K562 (cell line): ENCODE data around the gene SRBD1. TPM values are rescaled to one million over a fixed set of nuclear protein-coding genes. Genes with fewer than 3 reads are reported as not detected.

Experiments
- CREM ChIP-seq: IDR thresholded peaks from 2 replicates; pipeline ENCODE4 v1.6.1; 2014; ENCODE audit warnings: antibody characterized with exemption, low read depth
- GABPB2 ChIP-seq: fragments of 250-450 bp; sonication (Bioruptor Pico); conservative IDR thresholded peaks from 2 replicates; pipeline ENCODE4 v1.5.1; 2021; ENCODE audit warnings: mild to moderate bottlenecking
- NFATC3 ChIP-seq: fragments of 450-650 bp; IDR thresholded peaks from 2 replicates; pipeline ENCODE4 v1.6.1; 2017; ENCODE audit warnings: mild to moderate bottlenecking
- POU5F1 ChIP-seq: fragments of 150-350 bp; IDR thresholded peaks from 2 replicates; pipeline ENCODE4 v1.6.1; 2014; ENCODE audit warnings: borderline replicate concordance, low read length, low read depth, mild to moderate bottlenecking; ENCODE audit not compliant: partially characterized antibody
- RBM22 ChIP-seq: fragments of 200-400 bp; formaldehyde crosslinking; IDR thresholded peaks from 2 replicates; pipeline ENCODE4 v1.6.1; 2018; ENCODE audit warnings: low read length, low read depth; ENCODE audit not compliant: poor library complexity, severe bottlenecking
- RFX1 ChIP-seq: fragments of 450-650 bp; IDR thresholded peaks from 2 replicates; pipeline ENCODE4 v1.6.1; 2016; ENCODE audit warnings: mild to moderate bottlenecking, moderate library complexity
- SMARCB1 ChIP-seq: IDR thresholded peaks from 2 replicates; pipeline ENCODE4 v1.6.1; 2011; ENCODE audit warnings: improper control_type of control experiment, low read depth; ENCODE audit not compliant: insufficient read length
- ZEB2 ChIP-seq: fragments of 450-650 bp; IDR thresholded peaks from 2 replicates; pipeline ENCODE4 v1.6.1; 2016
- ZFP30 ChIP-seq: fragments of 250-450 bp; sonication (Bioruptor Pico); IDR thresholded peaks from 2 replicates; pipeline ENCODE4 v1.8.0; 2022; ENCODE audit warnings: moderate library complexity, mild to moderate bottlenecking, inconsistent platforms, borderline replicate concordance
- ZNF133 ChIP-seq: fragments of 250-450 bp; sonication (Bioruptor Pico); IDR thresholded peaks from 2 replicates; pipeline ENCODE4 v1.4.0; 2020; ENCODE audit warnings: mild to moderate bottlenecking
- ZNF146 ChIP-seq: IDR thresholded peaks from one replicate; pipeline ENCODE4 v1.6.1; 2018; ENCODE audit warnings: missing compliant biosample characterization; ENCODE audit not compliant: unreplicated experiment
- ZNF224 ChIP-seq: sonication (generic); formaldehyde crosslinking; IDR thresholded peaks from 2 replicates; pipeline ENCODE4 v1.8.0; 2022; ENCODE audit warnings: mild to moderate bottlenecking, missing genetic modification reagents
- polyA plus RNA-seq, 8 experiments: library from polyadenylated mRNA; depleted of rRNA in 4 of 8; stranded (reverse) in 5 of 8; unstranded in 3 of 8; fragments of >200 nt; fragmentation: Nextera tagmentation in 2 of 8; fragmentation: Illumina TruSeq in 1 of 8; extraction: Ambion mirVana in 2 of 8; extraction: Trizol in 1 of 8; gene quantifications; 2 replicates each; pipeline versions ENCODE4 v1.2.1 to v1.2.3, GENCODE V29; 2011 to 2014; ENCODE audit warnings: inconsistent platforms in 1 of 8, missing spikeins in 1 of 8
- total RNA-seq, 7 experiments: library from RNA; depleted of rRNA in 6 of 7; stranded (reverse); fragments of >200 nt in 6 of 7; fragmentation: Illumina TruSeq in 2 of 7; extraction: Trizol in 2 of 7; gene quantifications; 2 replicates each; pipeline versions ENCODE4 v1.2.1 to v1.2.3, GENCODE V29; 2011 to 2021; ENCODE audit warnings: low replicate concordance in 1 of 7
- TF ChIP-seq, protein P1 (sequence below): sonication (generic); formaldehyde crosslinking; IDR thresholded peaks from 2 replicates; pipeline ENCODE4 v1.8.0; 2023; ENCODE audit warnings: mild to moderate bottlenecking, missing genetic modification reagents
- TF ChIP-seq, protein P2 (sequence below), 2 experiments: fragments of 450-650 bp; formaldehyde crosslinking in 1 of 2; IDR thresholded peaks; 2 replicates each; pipeline versions ENCODE4 v1.4.0 to v1.6.1; 2014 to 2020; ENCODE audit warnings: mild to moderate bottlenecking in 2 of 2, borderline replicate concordance in 1 of 2, low read depth in 1 of 2
- TF ChIP-seq, protein P3 (sequence below): fragments of 200-800 bp; sonication (Bioruptor generic); IDR thresholded peaks from 2 replicates; pipeline ENCODE4 v1.6.1; 2017; ENCODE audit warnings: missing genetic modification characterization, missing compliant biosample characterization

Gene SRBD1
- total and polyA plus RNA-seq, 9 of the 15 experiments (the other 6 are each of a cell fraction or from before 2014, with no cell fraction given) = 6.9 to 23.2 (median 14.7) TPM

DNA sequence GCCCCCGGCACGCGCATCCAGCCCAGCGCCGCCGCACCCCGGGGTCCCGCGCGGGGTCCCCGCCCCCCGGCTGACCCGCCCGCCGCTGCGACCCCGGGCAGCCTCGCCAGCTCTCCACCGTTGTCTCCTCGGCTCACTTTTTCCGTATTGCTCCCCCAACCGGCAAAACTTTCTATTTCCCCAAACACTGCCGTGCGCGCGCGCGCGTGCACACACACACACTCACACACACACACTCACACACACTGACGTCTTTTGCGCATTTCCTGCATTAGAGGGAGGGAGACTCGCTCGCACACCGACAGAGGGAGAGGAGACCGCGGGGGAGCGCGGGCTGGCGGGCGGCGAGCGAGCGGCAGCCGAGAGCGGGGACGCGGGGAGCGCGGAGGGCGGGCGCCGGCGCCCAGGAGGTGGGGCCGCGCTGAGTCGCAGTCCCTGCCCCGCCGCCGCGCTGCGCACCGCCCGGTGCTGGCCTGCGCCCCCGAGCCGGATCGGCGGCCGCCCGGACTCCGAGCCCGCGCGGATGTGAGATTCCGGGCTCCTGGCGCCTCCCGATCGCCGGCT lies 39.9 kb upstream of the SRBD1 start (continued):
- TF ChIP-seq, protein P1, sequence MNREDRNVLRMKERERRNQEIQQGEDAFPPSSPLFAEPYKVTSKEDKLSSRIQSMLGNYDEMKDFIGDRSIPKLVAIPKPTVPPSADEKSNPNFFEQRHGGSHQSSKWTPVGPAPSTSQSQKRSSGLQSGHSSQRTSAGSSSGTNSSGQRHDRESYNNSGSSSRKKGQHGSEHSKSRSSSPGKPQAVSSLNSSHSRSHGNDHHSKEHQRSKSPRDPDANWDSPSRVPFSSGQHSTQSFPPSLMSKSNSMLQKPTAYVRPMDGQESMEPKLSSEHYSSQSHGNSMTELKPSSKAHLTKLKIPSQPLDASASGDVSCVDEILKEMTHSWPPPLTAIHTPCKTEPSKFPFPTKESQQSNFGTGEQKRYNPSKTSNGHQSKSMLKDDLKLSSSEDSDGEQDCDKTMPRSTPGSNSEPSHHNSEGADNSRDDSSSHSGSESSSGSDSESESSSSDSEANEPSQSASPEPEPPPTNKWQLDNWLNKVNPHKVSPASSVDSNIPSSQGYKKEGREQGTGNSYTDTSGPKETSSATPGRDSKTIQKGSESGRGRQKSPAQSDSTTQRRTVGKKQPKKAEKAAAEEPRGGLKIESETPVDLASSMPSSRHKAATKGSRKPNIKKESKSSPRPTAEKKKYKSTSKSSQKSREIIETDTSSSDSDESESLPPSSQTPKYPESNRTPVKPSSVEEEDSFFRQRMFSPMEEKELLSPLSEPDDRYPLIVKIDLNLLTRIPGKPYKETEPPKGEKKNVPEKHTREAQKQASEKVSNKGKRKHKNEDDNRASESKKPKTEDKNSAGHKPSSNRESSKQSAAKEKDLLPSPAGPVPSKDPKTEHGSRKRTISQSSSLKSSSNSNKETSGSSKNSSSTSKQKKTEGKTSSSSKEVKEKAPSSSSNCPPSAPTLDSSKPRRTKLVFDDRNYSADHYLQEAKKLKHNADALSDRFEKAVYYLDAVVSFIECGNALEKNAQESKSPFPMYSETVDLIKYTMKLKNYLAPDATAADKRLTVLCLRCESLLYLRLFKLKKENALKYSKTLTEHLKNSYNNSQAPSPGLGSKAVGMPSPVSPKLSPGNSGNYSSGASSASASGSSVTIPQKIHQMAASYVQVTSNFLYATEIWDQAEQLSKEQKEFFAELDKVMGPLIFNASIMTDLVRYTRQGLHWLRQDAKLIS (CRISPR knock-in tag) = no peak; the same call in 1 of the 2 replicates
- TF ChIP-seq ZNF146 (CRISPR knock-in tag) (no peak), POU5F1 (no peak), CREM (peak; percentile 94), ZNF224 (CRISPR knock-in tag) (no peak), RBM22 (no peak), ZNF133 (CRISPR knock-in tag) (no peak), RFX1 (no peak), ZEB2 (no peak), GABPB2 (no peak), ZFP30 (CRISPR knock-in tag) (no peak), SMARCB1 (no peak), NFATC3 (no peak)
- TF ChIP-seq, protein P2, sequence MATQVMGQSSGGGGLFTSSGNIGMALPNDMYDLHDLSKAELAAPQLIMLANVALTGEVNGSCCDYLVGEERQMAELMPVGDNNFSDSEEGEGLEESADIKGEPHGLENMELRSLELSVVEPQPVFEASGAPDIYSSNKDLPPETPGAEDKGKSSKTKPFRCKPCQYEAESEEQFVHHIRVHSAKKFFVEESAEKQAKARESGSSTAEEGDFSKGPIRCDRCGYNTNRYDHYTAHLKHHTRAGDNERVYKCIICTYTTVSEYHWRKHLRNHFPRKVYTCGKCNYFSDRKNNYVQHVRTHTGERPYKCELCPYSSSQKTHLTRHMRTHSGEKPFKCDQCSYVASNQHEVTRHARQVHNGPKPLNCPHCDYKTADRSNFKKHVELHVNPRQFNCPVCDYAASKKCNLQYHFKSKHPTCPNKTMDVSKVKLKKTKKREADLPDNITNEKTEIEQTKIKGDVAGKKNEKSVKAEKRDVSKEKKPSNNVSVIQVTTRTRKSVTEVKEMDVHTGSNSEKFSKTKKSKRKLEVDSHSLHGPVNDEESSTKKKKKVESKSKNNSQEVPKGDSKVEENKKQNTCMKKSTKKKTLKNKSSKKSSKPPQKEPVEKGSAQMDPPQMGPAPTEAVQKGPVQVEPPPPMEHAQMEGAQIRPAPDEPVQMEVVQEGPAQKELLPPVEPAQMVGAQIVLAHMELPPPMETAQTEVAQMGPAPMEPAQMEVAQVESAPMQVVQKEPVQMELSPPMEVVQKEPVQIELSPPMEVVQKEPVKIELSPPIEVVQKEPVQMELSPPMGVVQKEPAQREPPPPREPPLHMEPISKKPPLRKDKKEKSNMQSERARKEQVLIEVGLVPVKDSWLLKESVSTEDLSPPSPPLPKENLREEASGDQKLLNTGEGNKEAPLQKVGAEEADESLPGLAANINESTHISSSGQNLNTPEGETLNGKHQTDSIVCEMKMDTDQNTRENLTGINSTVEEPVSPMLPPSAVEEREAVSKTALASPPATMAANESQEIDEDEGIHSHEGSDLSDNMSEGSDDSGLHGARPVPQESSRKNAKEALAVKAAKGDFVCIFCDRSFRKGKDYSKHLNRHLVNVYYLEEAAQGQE (IDR thresholded peaks at IDR 0.05; ENCODE audit: borderline replicate concordance) = peak; percentile 29; the same call in 1 of the 2 replicates
- TF ChIP-seq, protein P2 (CRISPR knock-in tag; IDR thresholded peaks at IDR 0.05; ENCODE audit: low read depth) = 0 out of 2 replicates have a peak, but pooled peaks have one; percentile 49
- TF ChIP-seq, protein P3, sequence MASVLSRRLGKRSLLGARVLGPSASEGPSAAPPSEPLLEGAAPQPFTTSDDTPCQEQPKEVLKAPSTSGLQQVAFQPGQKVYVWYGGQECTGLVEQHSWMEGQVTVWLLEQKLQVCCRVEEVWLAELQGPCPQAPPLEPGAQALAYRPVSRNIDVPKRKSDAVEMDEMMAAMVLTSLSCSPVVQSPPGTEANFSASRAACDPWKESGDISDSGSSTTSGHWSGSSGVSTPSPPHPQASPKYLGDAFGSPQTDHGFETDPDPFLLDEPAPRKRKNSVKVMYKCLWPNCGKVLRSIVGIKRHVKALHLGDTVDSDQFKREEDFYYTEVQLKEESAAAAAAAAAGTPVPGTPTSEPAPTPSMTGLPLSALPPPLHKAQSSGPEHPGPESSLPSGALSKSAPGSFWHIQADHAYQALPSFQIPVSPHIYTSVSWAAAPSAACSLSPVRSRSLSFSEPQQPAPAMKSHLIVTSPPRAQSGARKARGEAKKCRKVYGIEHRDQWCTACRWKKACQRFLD = peak; percentile 75
